HepG2 (cell line): Measurements from ENCODE around the gene PAFAH1B1. TPM values are rescaled to one million over a fixed set of nuclear protein-coding genes. Genes with fewer than 3 reads are reported as not detected.
A peak's percentile ranks its signal among the peaks of the same experiment; 100 is the strongest.

Source experiments
- ATF6 ChIP-seq: sonication (generic); formaldehyde crosslinking; conservative IDR thresholded peaks from 2 replicates; pipeline ENCODE4 v1.4.0; 2020; ENCODE audit warnings: missing genetic modification reagents
- ATF7-NPFF ChIP-seq: sonication (generic); formaldehyde crosslinking; IDR thresholded peaks from 2 replicates; pipeline ENCODE4 v1.8.1; 2023; ENCODE audit warnings: mild to moderate bottlenecking, low read depth, missing genetic modification reagents, moderate library complexity
- FOXC1 ChIP-seq: sonication (generic); formaldehyde crosslinking; IDR thresholded peaks from 2 replicates; pipeline ENCODE4 v1.8.0; 2022; ENCODE audit warnings: mild to moderate bottlenecking, missing genetic modification reagents, borderline replicate concordance
- FOXO4 ChIP-seq: sonication (generic); formaldehyde crosslinking; conservative IDR thresholded peaks from 2 replicates; pipeline ENCODE4 v1.8.1; 2023; ENCODE audit warnings: missing genetic modification reagents
- GRHL1 ChIP-seq: sonication (generic); formaldehyde crosslinking; conservative IDR thresholded peaks from 2 replicates; pipeline ENCODE4 v1.8.0; 2022; ENCODE audit warnings: missing genetic modification reagents
- SMAD3 ChIP-seq: sonication (generic); formaldehyde crosslinking; IDR thresholded peaks from 2 replicates; pipeline ENCODE4 v1.4.0; 2020; ENCODE audit warnings: missing genetic modification reagents
- ZFP36 ChIP-seq: fragments of 150-350 bp; IDR thresholded peaks from 2 replicates; pipeline ENCODE4 v1.6.1; 2018; ENCODE audit warnings: borderline replicate concordance, low read length, low read depth; ENCODE audit not compliant: partially characterized antibody
- ZNF274 ChIP-seq: sonication (generic); formaldehyde crosslinking; IDR thresholded peaks from 2 replicates; pipeline ENCODE4 v1.5.1; 2020; ENCODE audit warnings: mild to moderate bottlenecking, missing genetic modification reagents
- ZNF558 ChIP-seq: sonication (generic); formaldehyde crosslinking; IDR thresholded peaks from 2 replicates; pipeline ENCODE4 v1.9.0; 2022; ENCODE audit warnings: mild to moderate bottlenecking, missing genetic modification reagents, borderline replicate concordance
- ZNF691 ChIP-seq: sonication (generic); formaldehyde crosslinking; IDR thresholded peaks from 2 replicates; pipeline ENCODE4 v1.4.0; 2020; ENCODE audit warnings: missing genetic modification reagents, low read depth, mild to moderate bottlenecking, borderline replicate concordance
- ZNF770 ChIP-seq: sonication (generic); formaldehyde crosslinking; IDR thresholded peaks from 2 replicates; pipeline ENCODE4 v1.5.0; 2020; ENCODE audit warnings: mild to moderate bottlenecking, missing genetic modification reagents
- ZNF800 ChIP-seq: sonication (generic); formaldehyde crosslinking; IDR thresholded peaks from 2 replicates; pipeline ENCODE4 v1.4.0; 2020; ENCODE audit warnings: missing genetic modification reagents
- ZNF816 ChIP-seq: sonication (generic); formaldehyde crosslinking; IDR thresholded peaks from 2 replicates; pipeline ENCODE4 v1.8.0; 2022; ENCODE audit warnings: missing genetic modification reagents, mild to moderate bottlenecking, borderline replicate concordance
- ZSCAN12 ChIP-seq: sonication (generic); formaldehyde crosslinking; IDR thresholded peaks from 2 replicates; pipeline ENCODE4 v1.9.0; 2021; ENCODE audit warnings: mild to moderate bottlenecking, missing genetic modification reagents
- ZSCAN31 ChIP-seq: sonication (generic); formaldehyde crosslinking; IDR thresholded peaks from 2 replicates; pipeline ENCODE4 v1.5.0; 2020; ENCODE audit warnings: low read depth, mild to moderate bottlenecking, missing genetic modification reagents
- polyA plus RNA-seq, 8 experiments: library from polyadenylated mRNA; depleted of rRNA in 3 of 8; stranded (reverse) in 7 of 8; unstranded in 1 of 8; fragments of >200 nt; fragmentation: Illumina TruSeq in 4 of 8; extraction: Trizol in 4 of 8; gene quantifications; 2 replicates each; pipeline versions ENCODE4 v1.2.1 to v1.2.3, GENCODE V29; 2011 to 2016; ENCODE audit warnings: low read depth in 4 of 8, missing spikeins in 1 of 8, mixed read lengths in 1 of 8; ENCODE audit not compliant: insufficient read depth in 1 of 8
- total RNA-seq, 5 experiments: library from RNA; depleted of rRNA; stranded (reverse); fragments of >200 nt; fragmentation: Illumina TruSeq; extraction: Trizol; gene quantifications; 2 replicates each; pipeline ENCODE4 v1.2.3, GENCODE V29; 2016; ENCODE audit warnings: low read depth in 1 of 5

PAFAH1B1 gene
- total and polyA plus RNA-seq, 2 of the 13 experiments (the other 11 are each of a cell fraction or from before 2014, with no cell fraction given): 46.0 to 64.9 TPM

GRCh38 chr17:2592971-2593820, at the start of gene PAFAH1B1 (continued):
- peak; percentile 63 for TF ChIP-seq ZNF770
- TF ChIP-seq ZNF558 (CRISPR knock-in tag): peak; percentile 35; the same call in 1 of the 2 replicates
- no peak for TF ChIP-seq ATF6 (CRISPR knock-in tag)
- peak; percentile 82; the same call in 1 of the 2 replicates for TF ChIP-seq ZSCAN31
- no peak for TF ChIP-seq ZFP36
- no peak; the same call in 1 of the 2 replicates for TF ChIP-seq FOXC1 (CRISPR knock-in tag)
- TF ChIP-seq ZNF274 (CRISPR knock-in tag): peak; percentile 64; the same call in 1 of the 2 replicates
- TF ChIP-seq ZSCAN12 (CRISPR knock-in tag): 0 out of 2 replicates have a peak, but pooled peaks have one; percentile 66
- TF ChIP-seq FOXO4 (CRISPR knock-in tag): no peak
- 0 out of 2 replicates have a peak, but pooled peaks have one; percentile 37 for TF ChIP-seq ZNF691
- 0 out of 2 replicates have a peak, but pooled peaks have one; percentile 57 for TF ChIP-seq ZNF800 (CRISPR knock-in tag)
- TF ChIP-seq GRHL1: no peak
- TF ChIP-seq SMAD3 (CRISPR knock-in tag): no peak
- TF ChIP-seq ZNF816 (CRISPR knock-in tag): peak; percentile 76; the same call in 1 of the 2 replicates
- peak; percentile 63; the same call in 1 of the 2 replicates for TF ChIP-seq ATF7-NPFF (CRISPR knock-in tag)
